PC-3 (cell line): ENCODE results near the gene RMI2.

ENCODE experiments used
- EZH2phosphoT487 ChIP-seq: fragments of 300-600 bp; sonication (generic); IDR thresholded peaks from 2 replicates; pipeline ENCODE4 v1.6.1; 2018; ENCODE audit warnings: mild to moderate bottlenecking, antibody characterized with exemption, low read length, borderline replicate concordance
- TF ChIP-seq, protein P1 (sequence below): fragments of 300-600 bp; sonication (generic); conservative IDR thresholded peaks from 2 replicates; pipeline ENCODE4 v1.5.1; 2017; ENCODE audit warnings: antibody characterized with exemption, low read depth, mild to moderate bottlenecking, low read length

DNA sequence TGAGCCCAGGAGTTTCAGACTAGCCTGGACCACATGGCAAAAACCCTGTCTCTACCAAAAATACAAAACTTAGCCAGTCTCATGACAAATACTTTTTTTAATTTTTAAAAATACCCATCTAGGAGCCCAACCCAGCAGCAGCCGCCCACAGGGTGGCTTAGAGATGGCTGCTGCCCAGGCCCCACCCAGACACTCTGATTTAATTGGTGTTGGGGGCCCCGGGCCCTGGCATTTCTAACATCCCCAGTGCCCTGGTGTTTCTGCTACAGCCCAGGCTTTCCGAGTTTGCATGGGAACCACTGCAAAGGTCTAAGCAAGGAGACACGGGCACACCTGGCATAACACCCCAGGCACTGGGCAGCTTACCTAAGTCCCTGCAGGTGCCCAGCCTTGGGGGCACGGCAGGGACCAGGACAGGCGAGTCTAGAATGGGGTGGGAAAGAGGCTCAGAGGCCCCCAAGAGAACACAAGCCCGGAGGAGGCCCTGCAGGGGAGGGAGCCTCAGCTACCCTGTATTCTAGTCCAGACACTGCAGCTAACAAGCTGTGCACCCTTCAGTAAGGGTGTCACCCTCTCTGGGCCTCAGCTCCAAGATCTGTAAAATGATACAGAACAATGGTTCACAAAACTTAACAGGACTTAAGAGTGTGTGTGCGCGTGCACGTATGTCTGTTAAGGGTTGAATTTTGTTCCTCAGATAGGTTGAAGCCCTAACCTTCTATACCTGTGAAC lies 48.8 kb downstream of the RMI2 start:
- TF ChIP-seq, protein P1, sequence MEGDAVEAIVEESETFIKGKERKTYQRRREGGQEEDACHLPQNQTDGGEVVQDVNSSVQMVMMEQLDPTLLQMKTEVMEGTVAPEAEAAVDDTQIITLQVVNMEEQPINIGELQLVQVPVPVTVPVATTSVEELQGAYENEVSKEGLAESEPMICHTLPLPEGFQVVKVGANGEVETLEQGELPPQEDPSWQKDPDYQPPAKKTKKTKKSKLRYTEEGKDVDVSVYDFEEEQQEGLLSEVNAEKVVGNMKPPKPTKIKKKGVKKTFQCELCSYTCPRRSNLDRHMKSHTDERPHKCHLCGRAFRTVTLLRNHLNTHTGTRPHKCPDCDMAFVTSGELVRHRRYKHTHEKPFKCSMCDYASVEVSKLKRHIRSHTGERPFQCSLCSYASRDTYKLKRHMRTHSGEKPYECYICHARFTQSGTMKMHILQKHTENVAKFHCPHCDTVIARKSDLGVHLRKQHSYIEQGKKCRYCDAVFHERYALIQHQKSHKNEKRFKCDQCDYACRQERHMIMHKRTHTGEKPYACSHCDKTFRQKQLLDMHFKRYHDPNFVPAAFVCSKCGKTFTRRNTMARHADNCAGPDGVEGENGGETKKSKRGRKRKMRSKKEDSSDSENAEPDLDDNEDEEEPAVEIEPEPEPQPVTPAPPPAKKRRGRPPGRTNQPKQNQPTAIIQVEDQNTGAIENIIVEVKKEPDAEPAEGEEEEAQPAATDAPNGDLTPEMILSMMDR = no peak
- no peak for TF ChIP-seq EZH2phosphoT487
